Smooth muscle cell (in vitro differentiated cells): Measurements from ENCODE around the gene CIITA. TPM values are rescaled to one million over a fixed set of nuclear protein-coding genes. Genes with fewer than 3 reads are reported as not detected.

Experiments used
- DNase-seq: peaks from one replicate; lab custom pipeline; 2025; ENCODE audit not compliant: unreplicated experiment; lab: John Stamatoyannopoulos, UW
- H2AFZ ChIP-seq: fragments of 200-600 bp; sonication (generic); 2 replicates; pipeline ENCODE4 v1.6.0; 2016; ENCODE audit warnings: antibody characterized with exemption, low read depth, mild to moderate bottlenecking
- H3F3A ChIP-seq: fragments of 200-600 bp; sonication (generic); 2 replicates; pipeline ENCODE4 v1.6.0; 2017; ENCODE audit warnings: antibody characterized with exemption, low read depth
- H3K27ac ChIP-seq: fragments of 200-600 bp; sonication (generic); 2 replicates; pipeline ENCODE4 v1.5.1; 2016; ENCODE audit warnings: low read depth, mild to moderate bottlenecking
- H3K27me3 ChIP-seq: fragments of 200-600 bp; sonication (generic); 2 replicates; pipeline ENCODE4 v1.6.1; 2016; ENCODE audit warnings: low read depth, mild to moderate bottlenecking
- H3K36me3 ChIP-seq: fragments of 200-600 bp; sonication (generic); 2 replicates; pipeline ENCODE4 v1.5.1; 2016; ENCODE audit warnings: low read depth
- H3K4me1 ChIP-seq: fragments of 200-600 bp; sonication (generic); 2 replicates; pipeline ENCODE4 v1.5.1; 2016; ENCODE audit warnings: low read depth
- H3K4me2 ChIP-seq: fragments of 200-600 bp; sonication (generic); 2 replicates; pipeline ENCODE4 v1.6.0; 2016; ENCODE audit warnings: mild to moderate bottlenecking
- H3K4me3 ChIP-seq: fragments of 200-600 bp; sonication (generic); 2 replicates; pipeline ENCODE4 v1.5.1; 2016; ENCODE audit warnings: mild to moderate bottlenecking
- H3K79me2 ChIP-seq: fragments of 200-600 bp; sonication (generic); 2 replicates; pipeline ENCODE4 v1.6.0; 2016; ENCODE audit warnings: low read depth, mild to moderate bottlenecking
- H3K9ac ChIP-seq: fragments of 200-600 bp; sonication (generic); 2 replicates; pipeline ENCODE4 v1.6.0; 2016; ENCODE audit warnings: low read depth
- H3K9me3 ChIP-seq: fragments of 200-600 bp; sonication (generic); replicated peaks from 2 replicates; pipeline ENCODE4 v1.5.1; 2016; ENCODE audit warnings: low read depth
- H4K20me1 ChIP-seq: fragments of 200-600 bp; sonication (generic); 2 replicates; pipeline ENCODE4 v1.6.0; 2016; ENCODE audit warnings: low read depth
- WGBS: methylation state at CpG from one replicate; pipeline ENCODE4 v1.1.7; 2016; ENCODE audit warnings: low lambda C conversion rate; 5-methylcytosine and 5-hydroxymethylcytosine counted together
- polyA plus RNA-seq: library from polyadenylated mRNA; unstranded; fragments of >200 nt; fragmentation: Nextera tagmentation; extraction: Ambion mirVana; gene quantifications from 2 replicates; pipeline ENCODE4 v1.2.1, GENCODE V29; 2016
- total RNA-seq: library from RNA; depleted of rRNA; stranded (reverse); fragments of >200 nt; gene quantifications from 2 replicates; pipeline ENCODE4 v1.2.3, GENCODE V29; 2014
- TF ChIP-seq, protein P1 (sequence below): fragments of 200-600 bp; sonication (generic); IDR thresholded peaks from 2 replicates; pipeline ENCODE4 v1.5.1; 2017; ENCODE audit warnings: borderline replicate concordance, mild to moderate bottlenecking, antibody characterized with exemption; ENCODE audit not compliant: insufficient read depth, poor library complexity, severe bottlenecking

CIITA gene
- total and polyA plus RNA-seq, 2 experiments from 2014 or later, result 0.31 TPM; not detected in 1

- no peaks in the 10 kb centered on the region for H3K4me1 ChIP-seq
- H3K27me3 ChIP-seq, result no peaks in the 10 kb centered on the region
- no peak overlapping the region for H3K27ac ChIP-seq
- H3K9me3 ChIP-seq, result no peaks in the 10 kb centered on the region
- H3K4me2 ChIP-seq, result no peak overlapping the region
- no peaks in the 10 kb centered on the region for H3K36me3 ChIP-seq
- no peaks in the 10 kb centered on the region for H3F3A ChIP-seq
- no peak overlapping the region for H3K9ac ChIP-seq
- TF ChIP-seq, protein P1, sequence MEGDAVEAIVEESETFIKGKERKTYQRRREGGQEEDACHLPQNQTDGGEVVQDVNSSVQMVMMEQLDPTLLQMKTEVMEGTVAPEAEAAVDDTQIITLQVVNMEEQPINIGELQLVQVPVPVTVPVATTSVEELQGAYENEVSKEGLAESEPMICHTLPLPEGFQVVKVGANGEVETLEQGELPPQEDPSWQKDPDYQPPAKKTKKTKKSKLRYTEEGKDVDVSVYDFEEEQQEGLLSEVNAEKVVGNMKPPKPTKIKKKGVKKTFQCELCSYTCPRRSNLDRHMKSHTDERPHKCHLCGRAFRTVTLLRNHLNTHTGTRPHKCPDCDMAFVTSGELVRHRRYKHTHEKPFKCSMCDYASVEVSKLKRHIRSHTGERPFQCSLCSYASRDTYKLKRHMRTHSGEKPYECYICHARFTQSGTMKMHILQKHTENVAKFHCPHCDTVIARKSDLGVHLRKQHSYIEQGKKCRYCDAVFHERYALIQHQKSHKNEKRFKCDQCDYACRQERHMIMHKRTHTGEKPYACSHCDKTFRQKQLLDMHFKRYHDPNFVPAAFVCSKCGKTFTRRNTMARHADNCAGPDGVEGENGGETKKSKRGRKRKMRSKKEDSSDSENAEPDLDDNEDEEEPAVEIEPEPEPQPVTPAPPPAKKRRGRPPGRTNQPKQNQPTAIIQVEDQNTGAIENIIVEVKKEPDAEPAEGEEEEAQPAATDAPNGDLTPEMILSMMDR, result no peak
- no peak for DNase-seq
- no peak overlapping the region for H3K4me3 ChIP-seq
- 89% methylated on average over 7 of the region's 7 CpGs for WGBS
- peaks cover 55% of the 10 kb centered on the region for H4K20me1 ChIP-seq
- no peak overlapping the region for H2AFZ ChIP-seq
- H3K79me2 ChIP-seq, result peaks cover 25% of the 10 kb centered on the region
These were observed 77.9 kb downstream of the CIITA start for GRCh38 chr16:10954903-10955302.

GRCh38 chr16:10957771-10958482 is 80.9 kb downstream of the CIITA start:
- Histone ChIP-seq H4K20me1 (peaks cover 28% of the 10 kb centered on the region), H3K4me1 (peaks cover 6% of the 10 kb centered on the region), H3K36me3 (no peaks in the 10 kb centered on the region), H3F3A (peaks cover 5% of the 10 kb centered on the region), H3K9ac (peak overlapping the region; percentile 10), H3K79me2 (peaks cover 16% of the 10 kb centered on the region), H3K27ac (peak overlapping the region; percentile 17), H3K9me3 (no peaks in the 10 kb centered on the region), H3K27me3 (no peaks in the 10 kb centered on the region), H3K4me3 (no peak overlapping the region), H2AFZ (no peak overlapping the region), H3K4me2 (no peak overlapping the region)
- WGBS, result 87% methylated on average over 6 of the region's 6 CpGs
- DNase-seq, result no peak
- TF ChIP-seq, protein P1, result no peak

- no peak overlapping the region for H3K4me2 ChIP-seq
- no peak for DNase-seq
- H3K4me3 ChIP-seq, result no peak overlapping the region
- 85% methylated on average over 5 of the region's 5 CpGs for whole genome bisulfite sequencing
- H2AFZ ChIP-seq, result no peak overlapping the region
- no peaks in the 10 kb centered on the region for H3K36me3 ChIP-seq
- TF ChIP-seq, protein P1, result no peak
- peaks cover 11% of the 10 kb centered on the region for H3K79me2 ChIP-seq
- H3F3A ChIP-seq, result peaks cover 5% of the 10 kb centered on the region
- H3K4me1 ChIP-seq, result peaks cover 6% of the 10 kb centered on the region
- no peaks in the 10 kb centered on the region for H3K27me3 ChIP-seq
- H3K9ac ChIP-seq, result no peak overlapping the region
- H3K27ac ChIP-seq, result no peak overlapping the region
- H4K20me1 ChIP-seq, result peaks cover 22% of the 10 kb centered on the region
- no peaks in the 10 kb centered on the region for H3K9me3 ChIP-seq
These were observed 82.2 kb downstream of the CIITA start for GRCh38 chr16:10959161-10959560.

- H3K27me3 ChIP-seq, result no peaks in the 10 kb centered on the region
- H3K9ac ChIP-seq, result peak overlapping the region; percentile 76
- no peak overlapping the region for H2AFZ ChIP-seq
- peak overlapping the region; percentile 97 for H3K27ac ChIP-seq
- DNase-seq, result peak; percentile 8
- no peaks in the 10 kb centered on the region for H3K36me3 ChIP-seq
- H4K20me1 ChIP-seq, result peaks cover 22% of the 10 kb centered on the region
- TF ChIP-seq, protein P1, result no peak
- H3F3A ChIP-seq, result peaks cover 5% of the 10 kb centered on the region
- no peaks in the 10 kb centered on the region for H3K9me3 ChIP-seq
- peaks cover 6% of the 10 kb centered on the region for H3K4me1 ChIP-seq
- no peaks in the 10 kb centered on the region for H3K79me2 ChIP-seq
- H3K4me3 ChIP-seq, result no peak overlapping the region
- peak overlapping the region; percentile 65 for H3K4me2 ChIP-seq
- WGBS, result 8% methylated on average over 7 of the region's 7 CpGs
These were observed 84.2 kb downstream of the CIITA start for GRCh38 chr16:10961231-10961630.
